ENCODE results near the gene SH3PXD2B.

The SH3PXD2B gene

DNA sequence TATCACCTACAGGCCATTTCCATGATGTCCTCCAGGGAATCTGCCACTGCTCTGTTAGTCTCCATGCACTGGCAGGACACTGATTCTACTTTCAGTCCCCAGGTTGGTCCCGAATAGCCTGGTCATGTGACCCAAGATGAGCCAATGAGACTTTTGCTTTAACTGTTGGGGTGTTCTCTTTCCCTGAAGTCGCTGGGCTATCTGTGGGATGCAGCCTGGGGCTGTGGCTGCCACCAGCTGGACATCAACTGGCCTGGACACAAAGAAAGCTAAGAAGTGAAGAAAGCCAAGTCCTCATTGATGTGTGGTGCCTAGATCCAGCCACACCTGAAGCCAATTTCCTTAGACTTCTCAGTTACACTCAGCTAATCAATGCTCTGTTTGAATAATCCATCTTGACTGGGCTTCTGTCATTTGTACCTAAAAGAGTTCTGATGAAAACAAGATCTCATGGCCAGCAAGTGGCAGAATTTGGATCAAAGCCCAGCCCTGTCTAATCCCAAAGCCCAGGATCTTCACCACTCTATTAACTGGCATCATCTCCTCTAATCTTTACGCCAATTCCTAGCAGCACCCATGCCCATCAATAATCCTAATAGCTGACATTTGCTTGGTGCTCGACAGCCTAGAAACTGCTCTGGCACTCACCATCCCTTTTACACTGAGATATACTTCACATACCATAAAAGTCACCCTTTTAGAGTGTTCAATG is 37.0 kb downstream of the SH3PXD2B start:
- Histone ChIP-seq H3K4me1 (ENCODE audit: insufficient read depth, low read length) (peaks cover 14% of the 10 kb centered on the region), H2AFZ (ENCODE audit: low read depth, low read length) (no peak overlapping the region), H3K79me2 (ENCODE audit: insufficient read depth, low read length) (no peaks in the 10 kb centered on the region), H3K4me2 (ENCODE audit: insufficient read depth, low read length) (no peak overlapping the region), H3K4me3 (ENCODE audit: low read depth in 1 of 2, low read length in 2 of 2) (no peak overlapping the region), H3K27ac (ENCODE audit: low read length) (no peak overlapping the region), H3K36me3 (ENCODE audit: insufficient read depth, low read length) (no peaks in the 10 kb centered on the region), H4K20me1 (ENCODE audit: insufficient read depth, low read length) (no peaks in the 10 kb centered on the region), H3K9me3 (ENCODE audit: insufficient read depth, low read length, severe bottlenecking) (no peaks in the 10 kb centered on the region), H3K27me3 (ENCODE audit: insufficient read depth, low read length, poor library complexity) (no peaks in the 10 kb centered on the region), H3K9ac (ENCODE audit: low read depth, low read length) (no peak overlapping the region)
- DNase-seq (no peak), ATAC-seq (ENCODE audit: insufficient read depth, low read depth) (no peak)
- no peak for TF ChIP-seq EZH2 (IDR thresholded peaks at IDR 0.05; ENCODE audit: borderline replicate concordance, low read depth, low read length, severe bottlenecking)
- TF ChIP-seq, protein P1, sequence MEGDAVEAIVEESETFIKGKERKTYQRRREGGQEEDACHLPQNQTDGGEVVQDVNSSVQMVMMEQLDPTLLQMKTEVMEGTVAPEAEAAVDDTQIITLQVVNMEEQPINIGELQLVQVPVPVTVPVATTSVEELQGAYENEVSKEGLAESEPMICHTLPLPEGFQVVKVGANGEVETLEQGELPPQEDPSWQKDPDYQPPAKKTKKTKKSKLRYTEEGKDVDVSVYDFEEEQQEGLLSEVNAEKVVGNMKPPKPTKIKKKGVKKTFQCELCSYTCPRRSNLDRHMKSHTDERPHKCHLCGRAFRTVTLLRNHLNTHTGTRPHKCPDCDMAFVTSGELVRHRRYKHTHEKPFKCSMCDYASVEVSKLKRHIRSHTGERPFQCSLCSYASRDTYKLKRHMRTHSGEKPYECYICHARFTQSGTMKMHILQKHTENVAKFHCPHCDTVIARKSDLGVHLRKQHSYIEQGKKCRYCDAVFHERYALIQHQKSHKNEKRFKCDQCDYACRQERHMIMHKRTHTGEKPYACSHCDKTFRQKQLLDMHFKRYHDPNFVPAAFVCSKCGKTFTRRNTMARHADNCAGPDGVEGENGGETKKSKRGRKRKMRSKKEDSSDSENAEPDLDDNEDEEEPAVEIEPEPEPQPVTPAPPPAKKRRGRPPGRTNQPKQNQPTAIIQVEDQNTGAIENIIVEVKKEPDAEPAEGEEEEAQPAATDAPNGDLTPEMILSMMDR (IDR thresholded peaks at IDR 0.05; ENCODE audit: borderline replicate concordance, extremely low read depth, low read length, poor library complexity, severe bottlenecking) = no peak

DNA sequence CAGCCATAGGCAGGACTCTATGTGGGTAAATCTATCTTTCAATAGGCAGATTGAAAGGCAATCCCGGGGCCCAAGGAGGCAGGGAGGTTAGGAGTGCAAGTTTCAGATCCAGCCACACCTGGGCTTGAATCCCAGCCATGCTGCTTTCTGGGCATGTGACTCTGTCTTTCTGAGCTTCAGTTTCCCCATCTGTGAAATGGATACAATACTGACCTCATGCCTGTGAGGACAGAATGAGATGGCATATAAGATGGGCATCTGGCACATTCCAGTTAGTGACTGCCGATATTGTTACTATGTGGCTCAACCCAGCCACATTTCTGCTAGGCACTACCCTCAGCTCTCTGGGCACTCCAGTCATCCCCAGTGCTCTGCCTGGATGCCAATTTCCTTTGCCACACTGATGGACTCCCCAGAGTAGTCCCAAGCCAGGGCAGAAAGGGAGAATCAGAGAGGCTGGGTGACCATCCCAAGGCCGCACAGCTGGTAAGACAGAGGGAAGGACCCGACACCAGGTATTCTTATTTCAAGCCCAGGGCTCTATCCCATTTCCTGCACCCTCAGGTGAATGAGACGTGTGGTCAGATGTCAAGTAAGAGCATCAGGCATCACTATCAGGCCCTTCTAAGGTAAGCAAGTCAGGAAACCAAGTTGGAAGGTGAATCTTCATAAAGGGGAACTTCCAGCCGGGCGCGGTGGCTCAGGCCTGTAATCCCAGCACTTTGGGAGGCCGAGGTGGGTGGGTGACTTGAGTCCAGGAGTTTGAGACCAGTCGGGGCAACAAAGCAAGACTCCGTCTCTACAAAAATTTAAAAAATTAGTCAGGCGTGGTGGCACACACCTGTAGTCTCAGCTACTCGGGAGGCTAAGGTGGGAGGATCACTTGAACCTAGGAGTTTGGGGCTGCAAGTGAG is 38.7 kb downstream of the SH3PXD2B start:
- H3K4me1 ChIP-seq (ENCODE audit: insufficient read depth, low read length) = peaks cover 20% of the 10 kb centered on the region
- no peak for ATAC-seq (ENCODE audit: insufficient read depth, low read depth)
- no peaks in the 10 kb centered on the region for H3K79me2 ChIP-seq (ENCODE audit: insufficient read depth, low read length)
- H3K4me3 ChIP-seq (ENCODE audit: low read depth in 1 of 2, low read length in 2 of 2) = no peak overlapping the region
- no peak overlapping the region for H2AFZ ChIP-seq (ENCODE audit: low read depth, low read length)
- DNase-seq = no peak
- no peak overlapping the region for H3K27ac ChIP-seq (ENCODE audit: low read length)
- no peaks in the 10 kb centered on the region for H3K9me3 ChIP-seq (ENCODE audit: insufficient read depth, low read length, severe bottlenecking)
- no peak overlapping the region for H3K9ac ChIP-seq (ENCODE audit: low read depth, low read length)
- no peak overlapping the region for H3K4me2 ChIP-seq (ENCODE audit: insufficient read depth, low read length)
- no peaks in the 10 kb centered on the region for H4K20me1 ChIP-seq (ENCODE audit: insufficient read depth, low read length)
- H3K27me3 ChIP-seq (ENCODE audit: insufficient read depth, low read length, poor library complexity) = no peaks in the 10 kb centered on the region
- H3K36me3 ChIP-seq (ENCODE audit: insufficient read depth, low read length) = no peaks in the 10 kb centered on the region
- TF ChIP-seq, protein P1 (IDR thresholded peaks at IDR 0.05; ENCODE audit: borderline replicate concordance, extremely low read depth, low read length, poor library complexity, severe bottlenecking) = no peak
- TF ChIP-seq EZH2 (IDR thresholded peaks at IDR 0.05; ENCODE audit: borderline replicate concordance, low read depth, low read length, severe bottlenecking) = no peak

DNA sequence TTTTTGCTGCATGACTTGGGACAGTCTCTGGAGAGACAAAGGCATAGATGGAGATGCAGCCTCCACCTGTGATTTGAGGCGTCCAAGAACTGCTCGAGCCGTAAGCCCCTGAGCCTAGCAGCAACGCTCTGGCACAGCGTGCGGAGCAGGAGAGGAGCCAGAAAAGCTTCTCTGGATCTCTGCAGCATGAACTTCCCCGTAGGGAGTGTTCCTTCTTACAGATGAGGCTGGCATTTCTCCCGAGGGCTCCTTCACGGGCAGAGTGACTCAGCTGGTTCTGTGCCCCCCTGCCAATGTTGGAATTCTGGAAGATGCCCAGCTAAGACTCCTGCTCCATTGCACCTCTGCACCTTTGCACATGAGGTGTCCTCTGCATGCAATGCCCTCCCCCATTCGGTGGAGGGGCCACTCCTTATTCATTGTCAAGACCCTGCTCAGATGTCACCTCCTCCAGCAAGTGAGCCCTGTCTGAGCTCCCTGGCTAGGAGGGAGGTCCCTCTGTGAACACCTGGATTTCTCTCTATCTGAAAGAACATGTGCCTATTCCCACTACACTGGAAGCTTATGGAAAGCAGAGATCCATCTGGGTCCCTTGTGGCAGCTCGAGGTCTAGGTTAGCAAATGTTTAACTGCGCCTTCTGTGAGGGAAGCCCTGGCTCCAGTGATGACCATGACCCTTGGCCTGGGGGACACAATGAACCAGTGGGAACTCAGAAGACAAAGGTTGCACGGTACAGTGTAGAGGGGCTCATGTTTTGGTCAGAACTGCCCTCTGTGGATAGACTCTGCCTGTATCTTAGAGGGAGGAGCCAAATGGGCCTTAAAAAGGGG is 39.6 kb downstream of the SH3PXD2B start:
- TF ChIP-seq, protein P1 (IDR thresholded peaks at IDR 0.05; ENCODE audit: borderline replicate concordance, extremely low read depth, low read length, poor library complexity, severe bottlenecking) = no peak
- H2AFZ ChIP-seq (ENCODE audit: low read depth, low read length) = no peak overlapping the region
- H3K4me1 ChIP-seq (ENCODE audit: insufficient read depth, low read length) = peaks cover 20% of the 10 kb centered on the region
- H3K9ac ChIP-seq (ENCODE audit: low read depth, low read length) = no peak overlapping the region
- no peak overlapping the region for H3K27ac ChIP-seq (ENCODE audit: low read length)
- ATAC-seq (ENCODE audit: insufficient read depth, low read depth) (no peak), DNase-seq (no peak)
- no peaks in the 10 kb centered on the region for H3K27me3 ChIP-seq (ENCODE audit: insufficient read depth, low read length, poor library complexity)
- no peaks in the 10 kb centered on the region for H3K79me2 ChIP-seq (ENCODE audit: insufficient read depth, low read length)
- H3K4me3 ChIP-seq (ENCODE audit: low read depth in 1 of 2, low read length in 2 of 2) = no peak overlapping the region
- H3K4me2 ChIP-seq (ENCODE audit: insufficient read depth, low read length) = no peak overlapping the region
- no peaks in the 10 kb centered on the region for H3K36me3 ChIP-seq (ENCODE audit: insufficient read depth, low read length)
- H4K20me1 ChIP-seq (ENCODE audit: insufficient read depth, low read length) = no peaks in the 10 kb centered on the region
- H3K9me3 ChIP-seq (ENCODE audit: insufficient read depth, low read length, severe bottlenecking) = no peaks in the 10 kb centered on the region

Measured in DND-41 (cell line).